Endodermal cell (in vitro differentiated cells): ENCODE measurements around the gene SPAG9. TPM values are rescaled to one million over a fixed set of nuclear protein-coding genes. Genes with fewer than 3 reads are reported as not detected.

ENCODE experiments used
- DNase-seq: peaks from one replicate; pipeline ENCODE4 v3.0.0-alpha.2; 2017
- H3K27ac ChIP-seq: 2 replicates; pipeline ENCODE4 v1.5.1; 2013; ENCODE audit warnings: mild to moderate bottlenecking, low read depth, low read length, moderate library complexity
- H3K27me3 ChIP-seq: 2 replicates; pipeline ENCODE4 v1.6.1; 2013; ENCODE audit warnings: mild to moderate bottlenecking, low read length, moderate library complexity; ENCODE audit not compliant: insufficient read depth, control insufficient read depth, poor library complexity, severe bottlenecking
- H3K36me3 ChIP-seq: 2 replicates; pipeline ENCODE4 v1.7.0; 2013; ENCODE audit warnings: mild to moderate bottlenecking, low read length, moderate library complexity; ENCODE audit not compliant: control insufficient read depth, insufficient read depth
- H3K4me1 ChIP-seq: one replicate; pipeline ENCODE4 v1.7.0; 2013; ENCODE audit warnings: low read length; ENCODE audit not compliant: control insufficient read depth, insufficient read depth
- H3K4me3 ChIP-seq: 2 replicates; pipeline ENCODE4 v1.5.1; 2013; ENCODE audit warnings: mild to moderate bottlenecking, low read length, moderate library complexity
- H3K9ac ChIP-seq: 2 replicates; pipeline ENCODE4 v1.6.1; 2013; ENCODE audit warnings: mild to moderate bottlenecking, low read length, moderate library complexity; ENCODE audit not compliant: poor library complexity, severe bottlenecking; ENCODE audit errors: extremely low read depth
- H3K9me3 ChIP-seq: 2 replicates; pipeline ENCODE4 v1.6.1; 2013; ENCODE audit warnings: mild to moderate bottlenecking, low read length, moderate library complexity; ENCODE audit not compliant: control insufficient read depth
- H3K27ac Mint-ChIP-seq: 2 replicates; pipeline ENCODE4 v1.8.0; 2020; ENCODE audit warnings: mixed read lengths
- H3K27me3 Mint-ChIP-seq: 2 replicates; pipeline ENCODE4 v1.8.0; 2021; ENCODE audit warnings: mild to moderate bottlenecking, mixed read lengths; ENCODE audit not compliant: insufficient read depth
- H3K36me3 Mint-ChIP-seq: 2 replicates; pipeline ENCODE4 v1.8.0; 2020; ENCODE audit warnings: low read depth, mixed read lengths
- H3K4me1 Mint-ChIP-seq: 2 replicates; pipeline ENCODE4 v1.8.0; 2020; ENCODE audit warnings: mixed read lengths
- H3K4me3 Mint-ChIP-seq: 2 replicates; pipeline ENCODE4 v1.8.0; 2020; ENCODE audit warnings: mild to moderate bottlenecking, moderate library complexity, mixed read lengths
- H3K9me3 Mint-ChIP-seq: 2 replicates; pipeline ENCODE4 v1.8.0; 2020; ENCODE audit warnings: mild to moderate bottlenecking, mixed read lengths
- CTCF ChIP-seq: fragments of 200-600 bp; sonication (generic); conservative IDR thresholded peaks from 2 replicates; pipeline ENCODE4 v1.5.0; 2021; ENCODE audit warnings: antibody characterized with exemption, mild to moderate bottlenecking
- WGBS, 2 experiments: methylation state at CpG; one replicate each; pipeline versions ENCODE4 v1.1.5 to v1.1.7; 2013; ENCODE audit warnings: missing lambda C conversion rate in 2 of 2, mixed read lengths in 1 of 2; ENCODE audit not compliant: insufficient coverage in 1 of 2, insufficient read length in 1 of 2; 5-methylcytosine and 5-hydroxymethylcytosine counted together
- total RNA-seq, 2 donors: library from RNA; stranded (reverse); fragmentation: NEBNext Ultra II Directional in 1 of 2; extraction: Animal tissue kit (Norgen Biotek cat#: 25700) in 1 of 2; gene quantifications; 2 replicates in 1 of 2; 3 replicates in 1 of 2; pipeline ENCODE4 v1.2.1, GENCODE V29; 2021

Gene SPAG9
- total RNA-seq, 2 donors from 2014 or later = 64.8 to 77.7 TPM

- Mint-ChIP-seq H3K4me3 (no peak overlapping the region), H3K4me1 (peaks cover 26% of the 10 kb centered on the region)
These were observed 173.5 kb downstream of the SPAG9 start for GRCh38 chr17:50946891-50947781.

GRCh38 chr17:50946223-50946890, 174.3 kb downstream of the SPAG9 start:
- peaks cover 17% of the 10 kb centered on the region for H3K4me1 ChIP-seq
- H3K27ac ChIP-seq = no peak overlapping the region
- Mint-ChIP-seq H3K4me1 (peaks cover 28% of the 10 kb centered on the region), H3K36me3 (no peaks in the 10 kb centered on the region), H3K9me3 (no peaks in the 10 kb centered on the region), H3K27me3 (peaks cover 20% of the 10 kb centered on the region), H3K27ac (no peak overlapping the region), H3K4me3 (no peak overlapping the region)
- H3K27me3 ChIP-seq = peaks cover 6% of the 10 kb centered on the region
- no peak for TF ChIP-seq CTCF
- H3K36me3 ChIP-seq = no peaks in the 10 kb centered on the region
- H3K9ac ChIP-seq = no peak overlapping the region
- no peak overlapping the region for H3K4me3 ChIP-seq
- H3K9me3 ChIP-seq = no peaks in the 10 kb centered on the region
- peak; percentile 57 for DNase-seq
- WGBS, 2 experiments = 94 to 100% methylated on average over 7 to 12 of the region's 12 CpGs

More at GRCh38 chr17:50946891-50947781, 173.5 kb downstream of the SPAG9 start:
- Histone ChIP-seq H3K27ac (no peak overlapping the region), H3K36me3 (no peaks in the 10 kb centered on the region), H3K9ac (no peak overlapping the region), H3K27me3 (peaks cover 6% of the 10 kb centered on the region), H3K4me3 (no peak overlapping the region), H3K9me3 (no peaks in the 10 kb centered on the region), H3K4me1 (peaks cover 17% of the 10 kb centered on the region)
- WGBS, 2 experiments = 91 to 93% methylated on average over 10 to 19 of the region's 19 CpGs
- Mint-ChIP-seq H3K27ac (no peak overlapping the region), H3K27me3 (peaks cover 16% of the 10 kb centered on the region), H3K9me3 (no peaks in the 10 kb centered on the region), H3K36me3 (no peaks in the 10 kb centered on the region)
- DNase-seq = peak; percentile 48
- TF ChIP-seq CTCF = no peak

DNA sequence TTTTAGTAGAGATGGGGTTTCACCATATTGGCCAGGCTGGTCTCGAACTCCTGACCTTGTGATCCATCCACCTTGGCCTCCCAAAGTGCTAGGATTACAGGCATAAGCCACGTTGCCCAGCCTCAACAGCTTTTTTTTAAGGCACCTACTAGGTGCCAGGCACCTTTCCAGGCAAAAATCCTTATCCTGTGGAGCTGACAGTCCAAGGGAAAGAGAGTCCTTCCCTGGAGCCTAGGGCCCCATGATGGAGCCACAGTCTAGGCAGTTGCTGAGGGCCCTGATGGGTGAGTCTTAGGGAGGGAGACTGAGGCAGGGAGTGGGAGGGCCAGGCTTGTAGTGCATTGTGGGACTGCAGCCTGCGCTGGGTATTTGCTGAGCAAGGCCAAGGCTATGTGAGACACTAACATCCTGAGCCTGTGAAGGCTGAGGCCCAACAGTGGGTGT, 174.9 kb downstream of the SPAG9 start:
- no peaks in the 10 kb centered on the region for H3K36me3 Mint-ChIP-seq
- H3K4me1 ChIP-seq = peaks cover 17% of the 10 kb centered on the region
- no peak for TF ChIP-seq CTCF
- H3K27me3 ChIP-seq = peaks cover 6% of the 10 kb centered on the region
- H3K4me3 ChIP-seq = no peak overlapping the region
- DNase-seq = peak; percentile 50
- WGBS, 2 experiments = 92 to 100% methylated on average over 3 of the region's 3 CpGs
- peaks cover 28% of the 10 kb centered on the region for H3K4me1 Mint-ChIP-seq
- H3K27me3 Mint-ChIP-seq = peaks cover 20% of the 10 kb centered on the region
- H3K9me3 ChIP-seq = no peaks in the 10 kb centered on the region
- no peak overlapping the region for H3K27ac ChIP-seq
- H3K9me3 Mint-ChIP-seq = no peaks in the 10 kb centered on the region
- no peak overlapping the region for H3K27ac Mint-ChIP-seq
- H3K36me3 ChIP-seq = no peaks in the 10 kb centered on the region
- no peak overlapping the region for H3K9ac ChIP-seq
- H3K4me3 Mint-ChIP-seq = no peak overlapping the region
